Epidermal melanocyte (primary cell): ENCODE measurements around the gene CYP2W1.
"Not testable (repeated sequence)": the region's sequence is repeated elsewhere in the genome, so short reads cannot be mapped to it uniquely, and the experiment has no call there.

ENCODE experiments used
- DNase-seq: peaks from one replicate; pipeline ENCODE4 v3.0.0; 2011; ENCODE audit warnings: low spot score; ENCODE audit not compliant: insufficient read length

Gene CYP2W1

DNA sequence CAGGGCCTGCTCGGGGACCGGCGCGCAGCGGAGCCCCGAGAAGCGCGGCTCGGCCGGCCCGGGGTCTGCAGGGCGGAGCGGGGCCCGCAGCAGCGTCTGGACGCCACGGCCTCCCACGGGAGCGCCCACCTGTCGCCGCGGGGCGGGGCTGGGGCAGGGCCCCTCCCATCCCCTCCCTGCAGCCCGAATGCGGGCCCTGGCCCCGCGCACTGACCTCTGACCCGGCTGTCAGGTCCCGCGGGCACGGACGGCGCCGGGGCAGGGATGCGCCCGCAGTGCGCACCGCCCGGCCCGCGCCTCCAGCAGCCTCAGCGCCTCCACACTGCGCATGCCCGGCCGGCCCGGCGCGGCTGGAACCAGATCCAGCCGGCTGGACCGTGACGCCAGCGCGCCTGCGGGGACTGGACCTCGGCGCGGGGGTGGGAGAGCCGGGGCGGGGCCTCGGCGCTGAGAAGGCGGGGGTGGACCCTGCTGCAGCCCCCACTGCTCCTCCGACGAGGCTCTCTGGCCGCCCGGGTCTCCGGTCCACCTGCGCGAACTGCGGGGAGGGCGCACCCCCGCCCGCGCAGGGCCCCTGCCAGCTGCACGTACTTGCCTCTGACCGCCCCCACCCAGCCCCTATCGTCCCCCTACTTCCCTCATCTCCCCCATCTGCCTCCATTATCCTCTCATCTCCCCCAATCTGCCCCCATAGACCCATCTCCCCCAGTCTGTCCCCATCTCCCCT lies 45.2 kb downstream of the CYP2W1 start:
- DNase-seq: peak; percentile 100

DNA sequence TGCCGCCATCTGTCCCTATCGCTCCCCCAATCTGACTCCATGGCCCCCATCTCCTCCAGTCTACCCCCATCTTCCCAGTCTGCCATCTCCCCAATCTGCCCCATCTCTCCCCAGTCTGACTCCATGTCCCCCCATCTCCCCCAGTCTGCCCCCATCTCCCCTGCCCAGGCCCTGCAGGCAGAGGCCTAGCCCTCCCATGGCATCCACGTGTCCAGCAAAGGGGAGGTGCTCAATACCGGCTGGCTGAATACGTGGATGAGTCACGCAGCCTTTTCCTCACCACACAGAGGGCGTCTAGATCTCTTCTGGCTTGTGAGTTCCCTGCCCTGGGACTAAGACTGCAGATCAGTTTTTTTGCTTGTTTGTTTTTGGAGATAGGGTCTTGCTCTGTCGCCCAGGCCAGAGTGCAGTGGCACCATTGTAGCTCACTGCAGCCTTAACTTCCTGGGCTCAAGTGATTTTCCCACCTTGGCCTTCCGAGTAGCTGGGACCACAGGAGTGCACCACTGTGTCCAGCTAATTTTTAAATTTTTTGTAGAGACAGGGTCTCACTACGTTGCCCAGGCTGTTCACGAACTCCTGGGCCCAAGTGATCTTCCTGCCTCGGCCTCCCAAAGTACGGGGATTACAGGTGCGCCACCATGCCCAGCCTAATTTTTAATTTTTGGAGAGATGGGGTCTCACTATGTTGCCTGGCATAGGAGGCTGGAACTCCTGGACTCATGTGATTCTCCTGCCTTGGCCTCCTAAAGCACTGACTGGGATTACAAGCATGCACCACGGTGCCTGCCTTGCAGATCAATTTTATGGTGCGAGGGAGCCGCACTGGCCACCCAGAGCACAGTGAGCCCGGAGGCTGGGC lies 46.0 kb downstream of the CYP2W1 start:
- peak; percentile 98 for DNase-seq

DNA sequence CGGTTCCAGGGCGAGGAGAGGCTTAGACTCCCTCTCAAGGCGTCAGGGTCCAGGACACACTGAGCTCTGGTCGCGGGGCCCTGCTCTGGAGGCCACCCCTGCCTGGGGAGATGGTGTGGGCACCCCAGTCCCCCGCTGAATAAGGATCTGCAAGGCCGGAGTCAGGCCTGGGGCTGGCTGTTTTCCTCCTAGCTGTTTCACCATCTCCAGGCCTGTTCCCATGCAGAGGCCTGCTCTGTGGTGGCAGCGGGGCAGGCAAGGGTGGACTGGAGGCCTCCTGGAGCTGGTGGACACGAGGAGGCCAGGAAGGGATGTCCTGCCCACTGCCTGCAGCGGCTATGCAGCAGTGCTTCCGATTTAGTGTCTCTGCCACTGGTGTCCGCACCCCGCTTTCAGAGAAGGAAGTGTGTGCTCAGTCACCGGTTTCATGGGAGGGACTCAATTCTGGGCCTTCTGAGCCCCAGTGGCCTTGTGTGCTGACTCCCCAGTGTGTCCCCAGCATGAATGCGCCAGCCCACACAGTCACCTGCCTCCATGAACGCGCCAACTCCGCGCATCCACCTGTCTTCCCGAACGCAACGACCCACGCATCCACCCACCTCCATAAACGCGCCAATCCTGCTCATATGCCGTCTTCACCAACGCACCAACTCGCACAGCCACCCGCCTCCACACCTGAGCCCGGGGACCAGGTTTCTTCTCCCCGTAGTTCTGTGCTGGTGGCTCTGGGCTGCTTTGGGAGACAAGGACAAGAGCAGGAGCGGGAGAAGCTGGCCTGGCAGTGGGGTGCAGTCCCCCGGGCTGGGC lies 46.9 kb downstream of the CYP2W1 start:
- DNase-seq: no peak

DNA sequence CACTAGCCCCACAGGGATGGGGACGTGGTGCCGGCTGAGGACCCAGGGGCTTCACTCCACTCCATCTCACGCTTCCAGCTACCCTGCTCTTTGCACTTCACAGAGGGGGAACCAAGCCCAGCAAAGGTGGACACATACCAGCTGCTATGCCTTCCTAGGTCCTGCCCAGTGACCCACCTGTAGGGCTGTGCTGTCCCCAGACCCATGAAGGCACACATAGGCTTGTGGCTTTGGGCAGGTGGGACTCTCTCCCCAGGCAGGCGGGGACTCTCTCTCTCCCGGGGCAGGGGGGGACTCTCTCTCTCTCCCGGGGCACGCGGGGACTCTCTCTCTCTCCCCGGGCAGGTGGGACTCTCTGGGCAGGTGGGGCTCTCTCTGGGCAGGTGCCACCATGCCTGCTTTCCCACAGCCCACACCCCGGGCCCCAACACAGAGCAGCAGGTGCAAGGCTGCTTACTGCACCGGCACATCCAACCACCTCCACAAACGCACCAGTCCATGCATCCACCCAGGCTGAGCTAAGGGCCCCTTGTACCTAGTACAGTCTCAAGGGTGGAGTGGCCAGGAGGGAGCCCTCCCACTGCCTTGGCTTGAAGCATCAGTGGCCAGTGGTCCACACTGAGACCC lies 47.6 kb downstream of the CYP2W1 start:
- DNase-seq: no peak

DNA sequence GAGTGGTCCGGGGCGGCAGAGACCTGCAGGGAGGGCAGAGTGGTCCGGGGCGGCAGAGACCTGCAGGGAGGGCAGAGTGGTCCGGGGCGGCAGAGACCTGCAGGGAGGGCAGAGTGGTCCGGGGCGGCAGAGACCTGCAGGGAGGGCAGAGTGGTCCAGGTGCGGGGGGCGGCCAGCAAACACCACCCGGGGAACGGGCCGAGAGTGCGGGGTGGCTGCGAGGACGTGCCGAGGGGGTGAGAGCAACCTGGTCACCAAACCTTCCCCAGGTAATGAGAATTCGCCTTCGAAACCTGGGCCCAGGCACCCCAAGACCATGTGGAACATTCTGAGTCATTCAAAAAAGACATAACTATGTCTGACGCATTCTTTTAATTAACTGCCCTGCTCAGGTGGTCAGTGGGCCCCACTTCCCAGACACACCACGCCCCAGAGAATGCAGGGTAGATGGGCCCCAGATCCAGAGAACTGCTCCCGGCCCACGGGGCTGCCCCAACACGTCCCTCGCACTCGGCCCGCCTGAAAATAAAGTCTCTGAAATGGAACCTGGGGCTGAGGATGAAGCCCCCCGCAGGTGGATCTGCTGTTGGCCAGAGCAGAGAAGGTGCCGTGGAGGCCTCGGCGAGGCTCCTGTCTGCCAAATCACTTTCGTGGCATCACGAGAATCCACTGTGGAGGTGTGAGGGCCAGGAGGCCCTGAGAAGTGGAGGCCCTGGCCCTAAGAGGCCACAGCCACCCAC lies 48.9 kb downstream of the CYP2W1 start:
- DNase-seq: no peak

DNA sequence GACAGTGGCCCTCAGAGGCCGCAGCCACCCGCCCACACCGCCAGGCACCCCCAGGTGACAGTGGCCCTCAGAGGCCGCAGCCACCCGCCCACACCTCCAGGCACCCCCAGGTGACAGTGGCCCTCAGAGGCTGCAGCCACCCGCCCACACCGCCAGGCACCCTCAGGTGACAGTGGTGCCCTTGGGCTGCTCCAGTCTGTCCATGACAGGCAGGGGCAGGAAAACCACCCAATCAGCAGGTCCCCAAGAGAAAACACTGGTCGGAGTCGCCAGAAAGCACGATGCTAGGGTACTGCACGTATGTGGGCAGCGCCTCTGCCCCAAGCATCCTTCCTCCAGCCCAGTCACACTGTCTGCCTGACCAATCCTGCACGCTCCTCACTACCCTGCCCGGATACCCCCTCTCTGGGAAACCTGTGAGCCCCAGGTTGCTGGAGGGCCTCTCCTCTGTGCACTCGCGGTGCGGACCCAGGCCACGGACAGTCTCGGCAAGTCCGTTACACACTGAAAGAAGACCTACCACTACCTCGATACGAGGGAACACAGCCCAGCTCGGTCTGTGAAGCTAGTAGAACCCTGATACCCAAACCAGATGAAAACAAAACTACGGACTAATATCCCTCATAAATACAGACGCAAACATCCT lies 49.7 kb downstream of the CYP2W1 start:
- no peak for DNase-seq

DNA sequence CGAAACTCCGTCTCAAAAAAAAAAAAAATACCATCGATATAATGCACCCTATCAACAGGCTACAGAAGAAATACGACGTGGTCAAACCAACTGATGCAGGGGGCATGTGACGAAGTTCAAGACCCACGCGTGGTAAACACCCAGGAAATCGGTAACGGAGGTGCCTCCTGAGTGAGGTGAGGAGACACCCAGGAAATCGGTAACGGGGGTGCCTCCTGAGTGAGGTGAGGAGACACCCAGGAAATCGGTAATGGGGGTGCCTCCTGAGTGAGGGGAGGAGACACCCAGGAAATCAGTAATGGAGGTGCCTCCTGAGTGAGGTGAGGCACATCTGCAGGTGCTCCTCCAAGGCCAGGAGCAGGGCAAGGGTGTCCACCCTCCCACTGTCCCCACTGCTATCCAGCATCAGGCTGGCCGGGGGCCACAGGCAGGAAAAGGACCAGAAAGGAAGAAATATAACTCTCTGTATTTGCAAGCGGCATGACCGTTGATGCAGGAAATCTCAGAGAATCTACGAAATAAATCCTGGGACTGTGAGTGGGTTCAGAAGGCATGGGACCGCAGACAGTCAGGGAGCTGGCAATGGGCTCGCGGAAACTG lies 50.7 kb downstream of the CYP2W1 start:
- DNase-seq: no peak

DNA sequence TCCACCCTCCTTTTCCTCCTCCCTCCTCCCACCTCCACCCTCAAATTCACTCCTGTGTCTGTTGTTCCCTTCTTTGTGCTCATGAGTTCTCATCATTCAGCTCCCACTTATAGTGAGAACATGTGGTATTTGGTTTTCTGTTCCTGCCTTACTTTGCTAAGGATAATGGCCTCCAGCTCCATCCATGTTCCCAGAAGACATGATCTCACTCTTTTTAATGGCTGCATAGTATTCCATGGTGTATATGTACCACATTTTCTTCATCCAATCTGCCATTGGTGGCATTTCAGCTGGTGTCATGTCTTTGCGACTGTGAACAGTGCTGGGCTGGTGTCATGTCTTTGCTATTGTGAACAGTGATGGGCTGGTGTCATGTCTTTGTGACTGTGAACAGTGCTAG lies 51.8 kb downstream of the CYP2W1 start:
- not testable (repeated sequence) for DNase-seq

DNA sequence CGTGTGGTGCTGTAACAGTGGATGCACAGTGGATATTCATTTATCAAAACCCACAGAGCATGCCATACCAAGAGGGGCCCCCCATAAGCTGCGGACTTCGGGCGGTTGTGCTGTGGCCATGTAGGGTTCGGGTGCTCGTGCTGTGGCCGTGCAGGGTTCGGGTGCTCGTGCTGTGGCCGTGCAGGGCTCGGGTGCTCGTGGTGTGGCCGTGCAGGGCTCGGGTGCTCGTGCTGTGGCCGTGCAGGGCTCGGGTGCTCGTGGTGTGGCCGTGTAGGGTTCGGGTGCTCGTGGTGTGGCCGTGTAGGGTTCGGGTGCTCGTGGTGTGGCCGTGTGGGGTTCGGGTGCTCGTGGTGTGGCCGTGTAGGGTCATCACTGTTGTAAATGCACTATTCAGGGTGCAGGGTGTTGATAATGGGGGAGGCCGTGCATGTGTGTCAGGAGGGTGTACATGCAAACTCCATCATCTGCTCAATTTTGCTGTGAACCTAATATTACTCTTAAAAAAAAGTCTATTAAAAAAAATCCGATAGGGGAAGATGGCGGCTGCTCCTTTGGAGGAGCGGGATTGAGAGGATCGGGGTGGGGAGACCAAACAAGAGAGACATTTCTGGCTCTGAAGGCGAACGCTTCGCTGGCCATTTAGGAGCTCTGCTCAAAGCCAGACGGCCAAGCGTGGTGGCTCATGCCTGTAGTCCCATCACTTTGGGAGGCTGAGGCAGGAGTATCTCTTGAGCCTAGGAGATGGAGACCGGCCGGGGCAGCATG lies 53.4 kb downstream of the CYP2W1 start:
- not testable (repeated sequence) for DNase-seq
